Fibroblast of mammary gland (primary cell): ENCODE results near the gene SOCS3.

Experiments
- DNase-seq: peaks from one replicate; pipeline ENCODE4 v3.0.0-alpha.2; 2010; ENCODE audit warnings: low read depth
- H3K4me3 ChIP-seq: 2 replicates; pipeline ENCODE4 v1.5.1; 2011; ENCODE audit warnings: low read depth, mild to moderate bottlenecking, low read length, moderate library complexity; ENCODE audit not compliant: control insufficient read depth
- CTCF ChIP-seq: conservative IDR thresholded peaks from 2 replicates; pipeline ENCODE4 v1.5.1; 2011; ENCODE audit warnings: low read depth, low read length, inconsistent platforms; ENCODE audit not compliant: control insufficient read depth, insufficient read depth

Gene SOCS3

GRCh38 chr17:78346605-78347250 lies 13.1 kb downstream of the SOCS3 start:
- DNase-seq: peak; percentile 52
- TF ChIP-seq CTCF: no peak

GRCh38 chr17:78345791-78346494 lies 13.9 kb downstream of the SOCS3 start:
- TF ChIP-seq CTCF: no peak
- no peak for DNase-seq

More at GRCh38 chr17:78346605-78347250, 13.1 kb downstream of the SOCS3 start:
- no peak overlapping the region for H3K4me3 ChIP-seq

GRCh38 chr17:78345172-78345571 lies 14.7 kb downstream of the SOCS3 start:
- no peak for TF ChIP-seq CTCF
- no peak overlapping the region for H3K4me3 ChIP-seq
- DNase-seq: no peak

More at GRCh38 chr17:78345791-78346494, 13.9 kb downstream of the SOCS3 start:
- H3K4me3 ChIP-seq: no peak overlapping the region

GRCh38 chr17:78344666-78345065 lies 15.2 kb downstream of the SOCS3 start:
- no peak for TF ChIP-seq CTCF
- no peak overlapping the region for H3K4me3 ChIP-seq
- DNase-seq: no peak

GRCh38 chr17:78343543-78344201 lies 16.2 kb downstream of the SOCS3 start:
- H3K4me3 ChIP-seq: no peak overlapping the region
- DNase-seq: no peak
- TF ChIP-seq CTCF: no peak

GRCh38 chr17:78343187-78343542 lies 16.7 kb downstream of the SOCS3 start:
- peak; percentile 90 for DNase-seq
- TF ChIP-seq CTCF: no peak
- no peak overlapping the region for H3K4me3 ChIP-seq
